ENCODE data around the gene LIME1.
"Not testable (repeated sequence)": the region's sequence is repeated elsewhere in the genome, so short reads cannot be mapped to it uniquely, and the experiment has no call there.

Gene LIME1

DNA sequence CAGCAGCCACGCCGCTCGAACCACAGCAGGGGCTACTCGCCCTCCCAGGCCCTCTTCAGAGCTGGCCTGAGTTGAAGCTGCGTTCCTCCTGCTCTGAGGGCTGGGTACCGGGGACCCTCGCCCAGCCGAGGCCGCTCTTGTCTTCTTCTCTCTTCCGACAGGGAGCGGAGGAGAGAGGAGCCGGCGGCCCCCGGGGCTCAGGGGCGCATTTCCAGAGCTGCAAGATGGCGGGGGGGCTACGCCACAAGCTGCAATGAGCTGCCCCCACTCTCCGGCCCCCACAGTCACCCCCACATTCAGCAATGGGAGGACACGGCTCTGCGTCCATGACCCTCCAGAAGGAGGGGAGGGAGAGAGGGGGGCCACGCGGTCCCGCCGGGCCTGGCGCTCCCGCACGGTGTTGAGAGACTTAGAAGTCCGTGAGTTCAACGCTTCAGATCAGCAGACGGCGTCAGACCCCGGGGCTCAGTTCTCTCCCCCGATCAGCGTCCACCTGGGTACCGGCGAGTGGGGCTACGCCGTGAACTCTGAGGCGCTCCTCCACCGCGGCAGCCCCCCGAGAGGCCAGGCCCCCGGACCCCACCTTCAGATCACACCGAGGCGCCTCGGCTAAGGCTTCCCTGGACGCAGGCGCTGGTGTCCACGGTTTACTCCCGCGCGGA is 34.7 kb downstream of the LIME1 start:
- DNase-seq (ENCODE audit: low spot score): no peak

DNA sequence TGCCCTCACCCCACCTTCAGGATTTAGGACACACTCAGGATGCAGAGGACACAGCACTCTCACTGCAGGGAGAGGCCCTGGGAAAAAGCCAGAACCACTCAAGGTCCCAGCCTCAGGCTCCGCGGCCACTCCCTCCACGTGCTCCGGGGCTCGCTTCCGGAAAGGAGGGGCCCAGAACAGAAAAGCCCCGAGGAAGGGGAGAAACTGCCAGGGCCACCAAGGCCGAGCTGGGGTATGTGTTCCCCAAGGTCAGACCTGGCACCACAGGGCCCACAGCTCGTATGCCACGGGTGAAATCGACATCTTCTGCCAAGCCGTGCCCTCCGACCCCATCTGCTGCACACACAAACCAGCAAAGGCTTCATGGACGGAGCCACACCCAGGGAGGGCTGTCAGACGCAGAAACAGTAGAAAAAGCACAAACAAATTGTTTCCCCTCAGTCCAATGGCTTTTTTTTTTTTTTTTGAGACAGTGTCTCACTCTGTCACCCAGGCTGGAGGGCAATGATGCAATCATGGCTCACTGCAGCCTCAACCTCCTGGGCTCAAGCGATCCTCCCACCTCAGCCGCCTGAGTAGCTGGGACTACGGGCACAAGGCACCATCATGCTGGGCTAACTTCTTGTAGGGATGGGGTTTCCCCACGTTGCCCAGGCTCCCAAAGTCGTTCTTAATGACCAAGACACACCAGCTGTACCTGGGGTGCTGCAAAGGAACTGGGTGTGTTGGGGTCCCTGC is 36.5 kb downstream of the LIME1 start:
- no peak for DNase-seq (ENCODE audit: low spot score)

DNA sequence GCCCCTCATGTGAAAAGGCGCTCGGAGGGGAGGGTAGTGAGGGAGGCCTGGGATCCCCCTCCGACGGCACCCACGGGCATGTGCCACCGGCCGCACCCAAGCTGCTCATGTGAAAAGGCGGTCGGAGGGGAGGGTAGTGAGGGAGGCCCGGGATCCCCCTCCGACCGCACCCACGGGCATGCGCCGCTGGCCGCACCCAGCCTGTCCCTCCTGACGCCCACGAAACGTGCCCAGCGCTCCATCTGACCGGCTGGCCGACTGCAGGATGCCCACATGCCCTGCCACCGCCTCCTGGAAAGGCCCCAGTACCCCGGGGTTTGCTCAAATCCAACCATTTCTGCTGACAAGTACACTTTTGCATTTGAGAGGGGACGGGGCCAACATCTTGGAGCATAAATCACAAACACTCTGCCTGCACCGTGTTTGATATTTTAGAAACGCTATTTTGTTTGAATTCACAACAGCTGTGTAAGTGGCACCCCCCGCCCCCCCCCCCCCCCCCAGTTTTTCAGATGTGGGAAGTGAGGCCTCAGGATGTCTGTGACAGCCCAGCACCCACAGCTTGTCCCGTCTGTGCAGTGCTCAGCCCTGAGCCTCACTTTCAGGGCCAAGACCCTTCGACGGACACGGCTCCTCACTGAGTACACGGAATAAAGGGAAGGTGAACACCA is 37.2 kb downstream of the LIME1 start:
- no peak for DNase-seq (ENCODE audit: low spot score)

DNA sequence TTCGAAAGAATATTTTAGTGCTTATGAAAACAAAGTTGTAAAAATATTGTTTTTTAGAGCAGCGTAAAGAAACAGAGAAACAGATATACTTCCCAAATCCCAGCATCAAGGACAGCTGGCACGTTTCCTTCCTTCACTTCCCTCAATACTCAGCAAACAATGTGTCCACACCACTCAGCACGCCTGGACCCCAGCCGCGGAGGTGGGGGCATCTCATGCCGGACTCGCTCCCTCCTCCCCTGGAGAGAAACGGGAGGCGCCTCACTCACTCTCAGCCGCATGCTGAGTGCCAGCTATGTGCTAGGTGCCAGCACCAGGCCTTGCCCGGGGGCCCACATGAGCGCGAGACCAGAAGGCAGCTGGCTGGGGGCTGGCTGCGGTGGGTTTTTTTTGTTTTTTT is 37.8 kb downstream of the LIME1 start:
- DNase-seq (ENCODE audit: low spot score): no peak

DNA sequence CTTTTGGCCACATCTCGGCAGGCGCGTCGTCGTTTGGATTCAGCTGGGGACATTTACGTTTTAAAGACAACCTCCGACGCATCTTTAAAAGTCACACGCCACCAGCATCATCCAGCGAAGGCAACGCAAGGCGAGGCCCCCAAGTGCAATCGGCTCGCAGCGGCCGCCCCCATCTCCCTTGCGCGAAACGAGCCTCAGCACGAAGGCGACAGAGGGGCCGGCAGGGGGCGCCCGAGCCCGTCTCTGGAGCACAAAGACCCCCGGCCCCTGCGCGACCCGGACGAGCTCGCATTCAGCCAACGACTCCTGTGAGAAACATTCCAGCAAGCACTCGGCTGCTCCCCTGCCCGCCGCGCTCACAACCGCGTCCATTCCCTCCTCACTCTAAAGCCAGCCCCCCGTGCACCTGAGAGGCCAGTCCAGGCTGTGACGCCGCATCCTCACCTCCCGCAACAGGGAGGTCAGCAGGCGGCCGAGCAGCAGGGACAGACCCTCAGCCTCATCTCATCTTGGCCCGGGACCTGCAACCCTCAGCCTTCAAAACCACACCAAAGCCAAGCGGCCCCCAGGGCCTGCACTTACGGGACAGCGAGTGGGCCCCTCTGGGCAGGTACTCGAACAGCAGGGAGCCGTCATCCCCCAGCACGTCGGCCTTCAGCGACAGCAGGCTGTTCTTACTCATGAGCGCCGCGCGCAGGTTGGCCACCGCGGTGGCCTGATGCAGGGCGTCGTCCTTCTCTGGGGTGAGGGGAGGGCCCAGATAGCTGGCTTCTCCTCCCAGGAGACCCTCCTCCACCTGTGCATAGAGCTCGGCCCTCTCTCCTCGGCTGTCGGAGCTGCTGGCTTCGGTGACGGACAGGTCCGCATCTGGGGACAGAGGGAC is 38.9 kb downstream of the LIME1 start:
- DNase-seq (ENCODE audit: low spot score): no peak

DNA sequence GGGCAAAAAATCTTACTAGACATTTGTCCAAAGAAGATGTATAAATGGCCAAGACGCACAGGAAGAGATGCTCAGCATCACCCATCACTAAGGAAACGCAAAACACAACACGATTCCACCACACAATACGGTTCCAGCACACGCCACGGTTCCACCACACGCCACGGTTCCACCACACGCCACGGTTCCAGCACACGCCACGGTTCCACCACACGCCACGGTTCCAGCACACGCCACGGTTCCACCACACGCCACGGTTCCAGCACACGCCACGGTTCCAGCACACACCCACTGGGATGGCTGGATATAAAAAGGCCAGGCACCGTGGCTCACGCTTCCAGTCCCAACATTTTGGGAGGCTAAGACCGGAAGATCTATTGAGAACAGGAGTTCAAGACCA is 40.4 kb downstream of the LIME1 start:
- not testable (repeated sequence) for DNase-seq (ENCODE audit: low spot score)

DNA sequence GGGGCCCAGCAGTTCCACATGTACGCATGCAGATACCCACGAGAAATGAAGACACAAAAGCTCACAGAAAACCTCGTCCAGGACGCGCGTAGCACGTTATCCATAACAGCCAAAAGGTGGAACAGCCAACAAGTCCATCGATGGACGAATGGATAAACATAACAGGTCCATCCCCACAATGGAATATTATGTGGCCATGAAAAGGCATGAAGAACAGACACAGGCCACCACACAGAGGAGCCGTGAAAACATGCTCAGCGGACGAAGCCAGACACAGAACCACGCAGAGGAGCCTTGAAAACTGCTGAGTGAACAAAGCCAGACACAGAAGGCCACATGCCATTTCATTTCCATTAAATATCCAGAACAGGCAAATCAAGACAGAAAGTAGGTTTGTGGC is 41.1 kb downstream of the LIME1 start:
- no peak for DNase-seq (ENCODE audit: low spot score)

DNA sequence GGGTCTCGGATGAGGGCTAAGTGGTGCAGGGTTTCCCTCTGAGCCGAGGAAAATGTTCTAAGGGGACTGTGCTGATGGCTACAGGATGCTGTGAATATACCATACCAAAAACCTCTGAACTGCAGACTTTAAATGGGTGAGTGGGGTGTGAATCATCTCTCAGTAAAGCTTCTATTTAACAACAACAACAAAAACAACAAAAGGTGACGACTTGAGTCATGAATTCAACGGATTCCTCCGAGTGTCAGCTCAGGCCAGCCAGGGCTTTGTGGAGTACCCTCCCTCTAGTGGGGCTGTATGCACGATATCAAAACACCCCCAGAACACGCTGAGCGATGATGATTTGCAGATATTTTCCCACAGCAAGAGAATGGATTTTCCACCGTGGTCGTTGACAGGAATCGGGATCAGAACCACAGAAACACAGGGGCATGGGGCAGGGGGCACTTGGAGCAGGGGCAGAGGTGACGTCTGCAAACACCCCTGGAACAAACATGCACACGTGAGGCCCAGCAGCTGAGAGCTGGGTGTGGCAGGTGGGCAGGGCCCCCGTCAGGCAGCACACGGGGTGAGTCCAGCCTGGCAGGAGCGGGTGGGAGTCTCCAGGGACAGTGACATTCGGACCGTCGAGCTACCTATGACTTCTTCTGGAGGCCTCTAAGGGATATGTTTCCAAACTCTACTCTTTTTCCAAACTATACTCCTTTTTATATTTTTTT is 41.7 kb downstream of the LIME1 start:
- no peak for DNase-seq (ENCODE audit: low spot score)

DNA sequence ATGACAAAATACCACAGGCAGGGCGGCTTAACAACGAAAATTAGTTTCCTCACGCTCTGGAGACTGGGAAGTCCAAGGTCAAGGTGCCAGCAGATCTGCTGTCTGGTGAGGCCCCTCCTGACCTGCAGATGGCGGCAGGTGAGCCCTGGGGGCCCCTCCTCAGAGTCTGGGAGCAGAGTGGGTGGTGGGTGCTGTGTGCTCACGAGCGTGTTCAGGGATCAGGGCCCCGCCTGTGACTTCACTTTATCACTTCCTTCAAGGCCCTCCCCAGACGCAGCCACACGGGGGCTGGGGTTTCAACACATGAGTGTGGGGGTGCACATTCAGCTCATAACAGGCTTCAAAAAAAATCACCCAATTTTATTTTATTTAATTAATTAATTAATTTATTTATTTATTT is 42.4 kb downstream of the LIME1 start:
- no peak for DNase-seq (ENCODE audit: low spot score)

DNA sequence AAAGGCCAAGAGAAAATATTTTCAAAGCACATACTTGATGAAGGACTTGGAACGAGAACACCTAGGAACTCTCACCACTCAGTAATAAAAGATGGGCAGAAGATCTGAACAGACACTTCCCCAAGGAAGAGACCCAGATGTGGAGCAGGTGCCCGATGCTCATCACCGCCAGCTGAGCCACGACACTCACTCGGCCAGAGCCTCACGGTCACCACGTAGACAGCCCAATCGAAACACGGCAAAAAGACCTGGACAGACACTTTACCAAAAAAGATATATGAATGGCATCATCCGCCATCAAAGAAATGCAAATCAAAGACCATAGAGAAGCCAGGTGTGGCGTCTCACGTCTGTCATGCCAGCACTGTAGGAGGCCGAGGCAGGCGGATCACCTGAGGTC is 44.7 kb downstream of the LIME1 start:
- no peak for DNase-seq (ENCODE audit: low spot score)

DNA sequence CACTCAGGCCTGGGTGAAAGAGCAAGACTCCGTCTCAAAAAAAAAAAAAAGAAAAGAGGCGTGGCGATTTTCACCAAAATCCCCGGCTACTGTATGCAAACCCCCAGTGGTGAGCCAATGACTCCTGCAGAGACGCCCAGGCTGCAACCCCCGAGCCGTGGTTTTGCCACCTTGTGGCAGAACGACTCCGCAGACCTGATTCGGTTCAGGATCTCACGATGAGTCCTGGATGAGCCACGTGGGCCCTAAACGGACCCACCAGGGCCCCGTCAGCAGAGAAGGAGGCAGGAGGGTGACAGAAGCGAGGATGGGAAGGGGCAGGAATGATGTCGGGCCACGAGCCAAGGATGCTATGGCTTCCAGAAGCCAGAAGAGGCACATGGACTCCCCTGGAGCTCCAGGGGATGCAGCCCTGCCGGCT is 45.6 kb downstream of the LIME1 start:
- DNase-seq (ENCODE audit: low spot score): no peak

DNA sequence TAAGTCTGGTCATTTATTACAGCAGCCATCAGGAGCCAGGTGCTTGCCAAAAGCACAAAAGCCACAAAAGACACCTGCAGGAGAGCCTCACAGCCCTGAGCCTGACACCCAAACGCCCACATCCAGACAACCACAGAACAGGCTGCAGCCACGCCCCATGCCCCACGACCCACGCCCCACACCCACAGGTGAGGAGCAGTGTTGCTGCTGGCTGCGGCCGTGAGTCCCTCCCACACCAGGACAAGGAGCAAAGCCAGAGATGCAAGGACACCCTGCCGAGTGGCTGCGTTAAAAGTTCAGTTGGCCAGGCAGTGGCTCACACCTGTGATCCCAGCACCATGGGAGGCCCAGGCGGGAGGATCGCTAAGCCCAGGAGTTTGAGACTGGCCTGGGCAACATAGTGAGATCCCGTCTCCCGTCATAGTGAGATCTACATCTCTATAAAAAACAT is 46.1 kb downstream of the LIME1 start:
- no peak for DNase-seq (ENCODE audit: low spot score)

DNA sequence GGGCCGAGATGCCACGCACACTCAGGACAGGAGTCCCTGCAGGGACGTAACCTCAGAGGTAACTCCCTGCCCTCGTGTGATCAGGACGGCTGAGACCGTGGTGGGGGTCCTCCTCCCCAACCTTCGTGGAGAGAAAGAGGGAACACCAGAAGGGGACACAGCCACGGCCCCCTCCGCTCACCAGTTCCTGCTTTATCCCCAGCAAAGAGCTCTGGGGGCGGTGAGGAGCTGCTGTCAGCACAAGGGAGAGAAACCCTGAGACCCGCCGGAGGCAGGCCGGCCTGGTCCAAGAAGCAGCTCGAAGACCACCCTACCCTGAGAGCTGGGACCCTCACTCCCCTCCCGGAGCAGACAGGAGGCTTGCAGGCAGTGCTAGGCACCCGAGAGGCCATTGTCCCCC is 47.5 kb downstream of the LIME1 start:
- DNase-seq (ENCODE audit: low spot score): no peak

DNA sequence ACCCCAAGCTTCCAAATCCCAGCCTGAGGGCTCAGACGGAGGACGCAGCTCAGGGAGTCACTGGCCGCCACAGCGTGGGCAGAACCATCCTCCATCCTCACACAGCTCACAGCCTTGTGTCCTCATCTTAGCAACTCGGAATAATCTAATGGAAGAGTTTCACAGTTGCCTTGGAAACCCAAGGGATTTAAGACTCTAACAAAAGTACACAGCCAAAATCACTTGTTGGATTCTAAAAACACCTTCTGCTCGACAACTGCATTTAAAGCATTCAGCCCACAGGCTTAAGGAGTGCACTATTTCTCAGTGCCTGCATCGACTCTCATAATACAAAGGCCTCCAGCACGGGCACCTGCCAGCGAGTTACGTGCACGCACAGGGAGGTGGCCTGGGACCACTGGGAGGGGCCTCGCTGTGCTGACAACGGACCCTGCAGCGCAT is 49.2 kb downstream of the LIME1 start:
- DNase-seq (ENCODE audit: low spot score): no peak

DNA sequence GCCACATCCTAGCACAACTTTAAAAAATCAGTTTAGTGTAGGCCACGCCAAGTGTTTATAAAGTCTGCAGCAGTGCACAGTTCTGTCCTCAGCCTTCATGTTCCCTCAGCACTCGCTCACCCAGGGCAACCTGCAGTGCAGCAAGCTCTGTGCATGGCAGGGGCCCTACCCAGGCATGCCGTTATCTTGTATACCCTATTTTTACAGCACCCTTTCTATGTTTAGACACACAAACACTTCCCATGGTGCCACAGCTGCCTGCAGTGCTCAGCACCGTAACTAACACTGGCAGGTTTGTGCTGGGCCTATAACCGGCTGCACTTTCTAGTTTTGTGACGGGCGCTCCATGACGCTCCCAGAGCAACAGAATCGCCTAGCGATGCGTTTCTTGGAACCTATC is 50.8 kb downstream of the LIME1 start:
- no peak for DNase-seq (ENCODE audit: low spot score)

DNA sequence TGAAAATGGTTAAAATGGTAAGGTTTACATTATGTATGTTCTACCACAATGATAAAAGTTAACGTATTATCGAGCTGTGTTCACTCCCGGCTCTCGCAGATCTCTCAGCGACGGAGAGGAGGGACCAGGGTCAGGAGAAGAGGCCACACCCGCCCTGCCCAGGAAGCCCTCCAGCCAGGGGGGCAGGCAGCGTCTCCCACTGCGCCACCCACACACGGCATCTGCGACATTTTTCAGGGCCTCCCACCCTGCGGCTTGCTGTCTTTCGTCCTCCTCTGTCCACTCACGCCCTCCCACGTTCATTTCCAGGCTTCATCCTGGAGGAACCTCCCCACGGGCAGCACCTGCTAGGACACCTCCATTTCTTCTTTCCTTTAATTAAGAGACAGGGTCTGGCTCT is 51.3 kb downstream of the LIME1 start:
- DNase-seq (ENCODE audit: low spot score): no peak

Measured in hematopoietic multipotent progenitor cell treated with erythropoietin and hydrocortisone succinate and interleukin-3 and kit ligand, for 15 days (in vitro differentiated cells).